ENCODE results near the gene TBX10.

The TBX10 gene

GRCh38 chr11:67614730-67615714 is 24.5 kb downstream of the TBX10 start:
- Histone ChIP-seq H3K27me3 (ENCODE audit: control insufficient read depth in 1 of 2, insufficient read depth in 2 of 2, low read length in 2 of 2) (peaks cover 0 to 16% of the 10 kb centered on the region in 2 donors), H3K9ac (ENCODE audit: low read length) (no peak overlapping the region), H3K4me3 (ENCODE audit: low read depth in 1 of 2, low read length in 2 of 2) (peak overlapping the region in 1 of 2 donors; percentile 27), H3K9me3 (ENCODE audit: low read length) (no peaks in the 10 kb centered on the region), H3K4me1 (ENCODE audit: insufficient read depth, low read length) (peaks cover 13% of the 10 kb centered on the region), H3K27ac (ENCODE audit: low read depth, low read length) (no peak overlapping the region), H3K36me3 (ENCODE audit: insufficient read depth, low read length) (peaks cover 21% of the 10 kb centered on the region)

GRCh38 chr11:67613960-67614715 is 25.4 kb downstream of the TBX10 start:
- H3K27ac ChIP-seq (ENCODE audit: low read depth, low read length), result no peak overlapping the region
- peaks cover 0 to 16% of the 10 kb centered on the region in 2 donors for H3K27me3 ChIP-seq (ENCODE audit: control insufficient read depth in 1 of 2, insufficient read depth in 2 of 2, low read length in 2 of 2)
- no peaks in the 10 kb centered on the region for H3K9me3 ChIP-seq (ENCODE audit: low read length)
- H3K36me3 ChIP-seq (ENCODE audit: insufficient read depth, low read length), result peaks cover 25% of the 10 kb centered on the region
- H3K4me1 ChIP-seq (ENCODE audit: insufficient read depth, low read length), result peaks cover 13% of the 10 kb centered on the region
- H3K4me3 ChIP-seq (ENCODE audit: low read depth in 1 of 2, low read length in 2 of 2), result peak overlapping the region; percentile 27 to 56
- peak overlapping the region; percentile 21 for H3K9ac ChIP-seq (ENCODE audit: low read length)

GRCh38 chr11:67613313-67613959 is 26.1 kb downstream of the TBX10 start:
- H3K4me3 ChIP-seq (ENCODE audit: low read depth in 1 of 2, low read length in 2 of 2), result peak overlapping the region in 1 of 2 donors; percentile 56
- no peak overlapping the region for H3K27ac ChIP-seq (ENCODE audit: low read depth, low read length)
- peaks cover 32% of the 10 kb centered on the region for H3K36me3 ChIP-seq (ENCODE audit: insufficient read depth, low read length)
- no peak overlapping the region for H3K9ac ChIP-seq (ENCODE audit: low read length)
- peaks cover 0 to 16% of the 10 kb centered on the region in 2 donors for H3K27me3 ChIP-seq (ENCODE audit: control insufficient read depth in 1 of 2, insufficient read depth in 2 of 2, low read length in 2 of 2)
- H3K4me1 ChIP-seq (ENCODE audit: insufficient read depth, low read length), result peaks cover 13% of the 10 kb centered on the region
- no peaks in the 10 kb centered on the region for H3K9me3 ChIP-seq (ENCODE audit: low read length)

GRCh38 chr11:67612751-67613150 is 26.8 kb downstream of the TBX10 start:
- Histone ChIP-seq H3K27me3 (ENCODE audit: control insufficient read depth in 1 of 2, insufficient read depth in 2 of 2, low read length in 2 of 2) (peaks cover 0 to 16% of the 10 kb centered on the region in 2 donors), H3K36me3 (ENCODE audit: insufficient read depth, low read length) (peaks cover 35% of the 10 kb centered on the region), H3K4me1 (ENCODE audit: insufficient read depth, low read length) (peaks cover 19% of the 10 kb centered on the region), H3K9me3 (ENCODE audit: low read length) (no peaks in the 10 kb centered on the region), H3K27ac (ENCODE audit: low read depth, low read length) (no peak overlapping the region), H3K9ac (ENCODE audit: low read length) (no peak overlapping the region), H3K4me3 (ENCODE audit: low read depth in 1 of 2, low read length in 2 of 2) (no peak overlapping the region)

- peaks cover 0 to 16% of the 10 kb centered on the region in 2 donors for H3K27me3 ChIP-seq (ENCODE audit: control insufficient read depth in 1 of 2, insufficient read depth in 2 of 2, low read length in 2 of 2)
- no peak overlapping the region for H3K27ac ChIP-seq (ENCODE audit: low read depth, low read length)
- peaks cover 24% of the 10 kb centered on the region for H3K4me1 ChIP-seq (ENCODE audit: insufficient read depth, low read length)
- H3K9ac ChIP-seq (ENCODE audit: low read length), result no peak overlapping the region
- H3K4me3 ChIP-seq (ENCODE audit: low read depth in 1 of 2, low read length in 2 of 2), result no peak overlapping the region
- H3K36me3 ChIP-seq (ENCODE audit: insufficient read depth, low read length), result peaks cover 35% of the 10 kb centered on the region
- no peaks in the 10 kb centered on the region for H3K9me3 ChIP-seq (ENCODE audit: low read length)
Observed at GRCh38 chr11:67611704-67612587, 27.6 kb downstream of the TBX10 start.

- Histone ChIP-seq H3K27me3 (ENCODE audit: control insufficient read depth in 1 of 2, insufficient read depth in 2 of 2, low read length in 2 of 2) (peaks cover 0 to 16% of the 10 kb centered on the region in 2 donors), H3K4me1 (ENCODE audit: insufficient read depth, low read length) (peaks cover 24% of the 10 kb centered on the region), H3K36me3 (ENCODE audit: insufficient read depth, low read length) (peaks cover 35% of the 10 kb centered on the region), H3K27ac (ENCODE audit: low read depth, low read length) (no peak overlapping the region), H3K9me3 (ENCODE audit: low read length) (no peaks in the 10 kb centered on the region), H3K9ac (ENCODE audit: low read length) (no peak overlapping the region), H3K4me3 (ENCODE audit: low read depth in 1 of 2, low read length in 2 of 2) (no peak overlapping the region)
Observed at GRCh38 chr11:67611165-67611564, 28.4 kb downstream of the TBX10 start.

- Histone ChIP-seq H3K9me3 (ENCODE audit: low read length) (no peaks in the 10 kb centered on the region), H3K36me3 (ENCODE audit: insufficient read depth, low read length) (peaks cover 35% of the 10 kb centered on the region), H3K27me3 (ENCODE audit: control insufficient read depth in 1 of 2, insufficient read depth in 2 of 2, low read length in 2 of 2) (peaks cover 0 to 10% of the 10 kb centered on the region in 2 donors), H3K27ac (ENCODE audit: low read depth, low read length) (no peak overlapping the region), H3K4me1 (ENCODE audit: insufficient read depth, low read length) (peaks cover 24% of the 10 kb centered on the region), H3K4me3 (ENCODE audit: low read depth in 1 of 2, low read length in 2 of 2) (no peak overlapping the region), H3K9ac (ENCODE audit: low read length) (no peak overlapping the region)
Observed at GRCh38 chr11:67610302-67610868, 29.2 kb downstream of the TBX10 start.

GRCh38 chr11:67609316-67609715 is 30.2 kb downstream of the TBX10 start:
- H3K27ac ChIP-seq (ENCODE audit: low read depth, low read length), result no peak overlapping the region
- H3K27me3 ChIP-seq (ENCODE audit: control insufficient read depth in 1 of 2, insufficient read depth in 2 of 2, low read length in 2 of 2), result no peaks in the 10 kb centered on the region
- H3K9me3 ChIP-seq (ENCODE audit: low read length), result no peaks in the 10 kb centered on the region
- H3K9ac ChIP-seq (ENCODE audit: low read length), result no peak overlapping the region
- no peak overlapping the region for H3K4me3 ChIP-seq (ENCODE audit: low read depth in 1 of 2, low read length in 2 of 2)
- H3K36me3 ChIP-seq (ENCODE audit: insufficient read depth, low read length), result peaks cover 35% of the 10 kb centered on the region
- peaks cover 20% of the 10 kb centered on the region for H3K4me1 ChIP-seq (ENCODE audit: insufficient read depth, low read length)

- Histone ChIP-seq H3K9me3 (ENCODE audit: low read length) (no peaks in the 10 kb centered on the region), H3K9ac (ENCODE audit: low read length) (no peak overlapping the region), H3K27me3 (ENCODE audit: control insufficient read depth in 1 of 2, insufficient read depth in 2 of 2, low read length in 2 of 2) (no peaks in the 10 kb centered on the region), H3K36me3 (ENCODE audit: insufficient read depth, low read length) (peaks cover 35% of the 10 kb centered on the region), H3K27ac (ENCODE audit: low read depth, low read length) (no peak overlapping the region), H3K4me3 (ENCODE audit: low read depth in 1 of 2, low read length in 2 of 2) (no peak overlapping the region), H3K4me1 (ENCODE audit: insufficient read depth, low read length) (peaks cover 12% of the 10 kb centered on the region)
Observed at GRCh38 chr11:67608486-67608885, 31.1 kb downstream of the TBX10 start.

- H3K27ac ChIP-seq (ENCODE audit: low read depth, low read length), result peak overlapping the region; percentile 83
- H3K9me3 ChIP-seq (ENCODE audit: low read length), result no peaks in the 10 kb centered on the region
- no peaks in the 10 kb centered on the region for H3K27me3 ChIP-seq (ENCODE audit: control insufficient read depth in 1 of 2, insufficient read depth in 2 of 2, low read length in 2 of 2)
- H3K4me1 ChIP-seq (ENCODE audit: insufficient read depth, low read length), result peaks cover 11% of the 10 kb centered on the region
- H3K36me3 ChIP-seq (ENCODE audit: insufficient read depth, low read length), result peaks cover 34% of the 10 kb centered on the region
- H3K4me3 ChIP-seq (ENCODE audit: low read depth in 1 of 2, low read length in 2 of 2), result peak overlapping the region; percentile 88 to 95
- peak overlapping the region; percentile 73 for H3K9ac ChIP-seq (ENCODE audit: low read length)
Observed at GRCh38 chr11:67607507-67607906, 32.1 kb downstream of the TBX10 start.

Measured in muscle layer of colon (tissue), 2 donors.